GM12878 (cell line): ENCODE data around the gene CDC14B. TPM values are rescaled to one million over a fixed set of nuclear protein-coding genes. Genes with fewer than 3 reads are reported as not detected.
A peak's percentile ranks its signal among the peaks of the same experiment; 100 is the strongest.

ENCODE experiments used
- BCL11A ChIP-seq: IDR thresholded peaks from 2 replicates; pipeline ENCODE4 v1.6.1; 2011; ENCODE audit warnings: low read depth, low read length
- CBFB ChIP-seq: IDR thresholded peaks from 2 replicates; pipeline ENCODE4 v1.6.1; 2016; ENCODE audit warnings: antibody characterized with exemption, low read depth
- HDAC2 ChIP-seq: fragments of 200-600 bp; sonication (generic); IDR thresholded peaks from 2 replicates; pipeline ENCODE4 v1.6.1; 2017
- HSF1 ChIP-seq: fragments of 150-350 bp; IDR thresholded peaks from 2 replicates; pipeline ENCODE4 v1.6.1; 2014; ENCODE audit warnings: mild to moderate bottlenecking, low read depth, low read length
- LARP7 ChIP-seq: fragments of 450-650 bp; IDR thresholded peaks from 2 replicates; pipeline ENCODE4 v1.6.1; 2017; ENCODE audit warnings: mild to moderate bottlenecking
- MTA3 ChIP-seq: IDR thresholded peaks from 2 replicates; pipeline ENCODE4 v1.6.1; 2012; ENCODE audit warnings: low read length, inconsistent platforms, borderline replicate concordance
- MXI1 ChIP-seq: fragments of 150-350 bp; IDR thresholded peaks from 2 replicates; pipeline ENCODE4 v1.6.1; 2011; ENCODE audit warnings: low read depth, mild to moderate bottlenecking, inconsistent platforms, low read length, improper control_type of control experiment
- NRF1 ChIP-seq: conservative IDR thresholded peaks from 2 replicates; pipeline ENCODE4 v1.6.1; 2011; ENCODE audit warnings: mild to moderate bottlenecking, low read depth, low read length, improper control_type of control experiment
- POLR2AphosphoS2 ChIP-seq: IDR thresholded peaks from 2 replicates; pipeline ENCODE4 v1.6.1; 2011; ENCODE audit warnings: low read depth, mild to moderate bottlenecking, low read length, improper control_type of control experiment, moderate library complexity
- POU2F2 ChIP-seq: IDR thresholded peaks from 3 replicates; pipeline ENCODE4 v1.6.1; 2011; ENCODE audit warnings: low read depth, mild to moderate bottlenecking, low read length, borderline replicate concordance
- RBBP5 ChIP-seq: fragments of 200-600 bp; sonication (generic); conservative IDR thresholded peaks from 2 replicates; pipeline ENCODE4 v1.6.1; 2016
- RCOR1 ChIP-seq: conservative IDR thresholded peaks from 2 replicates; pipeline ENCODE4 v1.6.1; 2012; ENCODE audit warnings: low read depth, low read length, improper control_type of control experiment
- RFX5 ChIP-seq: IDR thresholded peaks from 2 replicates; pipeline ENCODE4 v1.6.1; 2011; ENCODE audit warnings: low read depth, low read length, improper control_type of control experiment
- SMARCA5 ChIP-seq: fragments of 450-650 bp; IDR thresholded peaks from 2 replicates; pipeline ENCODE4 v1.6.1; 2017; ENCODE audit warnings: mild to moderate bottlenecking
- SUPT20H ChIP-seq: IDR thresholded peaks from 2 replicates; pipeline ENCODE4 v1.6.1; 2011; ENCODE audit warnings: low read depth, mild to moderate bottlenecking, low read length, moderate library complexity, borderline replicate concordance; ENCODE audit not compliant: control insufficient read depth
- ZNF687 ChIP-seq: fragments of 450-650 bp; IDR thresholded peaks from 2 replicates; pipeline ENCODE4 v1.6.1; 2017; ENCODE audit warnings: mild to moderate bottlenecking, moderate library complexity
- polyA plus RNA-seq, 11 experiments: library from polyadenylated mRNA; depleted of rRNA in 4 of 11; unstranded in 6 of 11; stranded (reverse) in 5 of 11; fragments of >200 nt; fragmentation: Nextera tagmentation in 4 of 11; fragmentation: Illumina TruSeq in 1 of 11; extraction: Ambion mirVana in 4 of 11; extraction: Trizol in 1 of 11; gene quantifications; 1 replicate in 1 of 11; 2 replicates in 10 of 11; pipeline versions ENCODE4 v1.2.1 to v1.2.3, GENCODE V29; 2011 to 2016; ENCODE audit warnings: inconsistent platforms in 2 of 11, missing spikeins in 2 of 11, low read depth in 1 of 11
- total RNA-seq, 4 experiments: library from RNA; depleted of rRNA in 3 of 4; stranded (reverse); fragments of >200 nt in 3 of 4; fragmentation: Illumina TruSeq in 1 of 4; extraction: Trizol in 1 of 4; gene quantifications; 2 replicates each; pipeline versions ENCODE4 v1.2.1 to v1.2.3, GENCODE V29; 2013 to 2021
- TF ChIP-seq, protein P1 (sequence below): fragments of 450-650 bp; formaldehyde crosslinking; IDR thresholded peaks from 2 replicates; pipeline ENCODE4 v1.5.0; 2022; ENCODE audit warnings: mild to moderate bottlenecking, missing genetic modification characterization
- TF ChIP-seq, protein P2 (sequence below): IDR thresholded peaks from 2 replicates; pipeline ENCODE4 v1.6.1; 2012; ENCODE audit warnings: low read depth, low read length, improper control_type of control experiment
- TF ChIP-seq, protein P3 (sequence below): IDR thresholded peaks from 2 replicates; pipeline ENCODE4 v1.6.1; 2011; ENCODE audit warnings: borderline replicate concordance, low read depth, mild to moderate bottlenecking, moderate library complexity, mixed read lengths, low read length; ENCODE audit not compliant: insufficient read depth; ENCODE audit errors: extremely low read length

The CDC14B gene
- total and polyA plus RNA-seq, 10 of the 15 experiments (the other 5 are each of a cell fraction or from before 2014, with no cell fraction given), result 3.7 to 11.7 (median 6.2) TPM

DNA sequence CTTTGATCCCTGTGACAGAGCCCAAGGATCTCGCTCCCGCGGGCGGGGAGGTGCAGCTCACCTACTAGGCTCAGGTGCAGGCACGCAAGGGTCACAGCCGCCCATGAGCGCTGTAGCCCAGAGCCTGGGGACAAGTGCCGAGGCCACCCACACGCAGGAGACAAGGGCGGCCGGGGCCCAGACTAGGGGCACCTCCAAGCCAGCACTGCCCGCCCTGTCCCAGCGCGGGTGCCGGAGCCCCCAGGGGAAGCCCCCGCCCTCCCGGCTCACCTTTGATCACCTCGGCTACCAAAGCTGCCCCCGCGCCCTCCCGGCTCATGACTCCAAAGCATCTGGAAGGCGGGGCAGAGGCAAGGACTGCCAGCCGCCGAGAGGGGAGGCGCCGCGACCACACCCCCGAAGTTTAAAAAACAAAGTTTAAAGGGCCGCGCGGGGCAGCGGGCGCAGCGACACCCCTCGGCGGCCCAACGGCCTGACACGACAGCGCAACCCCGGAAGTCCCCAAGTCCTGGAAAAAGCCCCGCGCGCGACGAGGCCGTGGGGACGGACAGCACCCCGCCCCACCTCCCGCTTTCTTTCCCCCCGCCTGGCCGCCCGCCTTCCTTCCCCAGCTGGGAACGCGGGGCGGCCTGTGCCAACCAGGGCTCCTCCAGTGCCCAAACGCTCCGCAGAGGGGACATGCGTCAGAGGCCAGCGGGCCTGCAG, 53.0 kb downstream of the CDC14B start (continued):
- TF ChIP-seq, protein P1, sequence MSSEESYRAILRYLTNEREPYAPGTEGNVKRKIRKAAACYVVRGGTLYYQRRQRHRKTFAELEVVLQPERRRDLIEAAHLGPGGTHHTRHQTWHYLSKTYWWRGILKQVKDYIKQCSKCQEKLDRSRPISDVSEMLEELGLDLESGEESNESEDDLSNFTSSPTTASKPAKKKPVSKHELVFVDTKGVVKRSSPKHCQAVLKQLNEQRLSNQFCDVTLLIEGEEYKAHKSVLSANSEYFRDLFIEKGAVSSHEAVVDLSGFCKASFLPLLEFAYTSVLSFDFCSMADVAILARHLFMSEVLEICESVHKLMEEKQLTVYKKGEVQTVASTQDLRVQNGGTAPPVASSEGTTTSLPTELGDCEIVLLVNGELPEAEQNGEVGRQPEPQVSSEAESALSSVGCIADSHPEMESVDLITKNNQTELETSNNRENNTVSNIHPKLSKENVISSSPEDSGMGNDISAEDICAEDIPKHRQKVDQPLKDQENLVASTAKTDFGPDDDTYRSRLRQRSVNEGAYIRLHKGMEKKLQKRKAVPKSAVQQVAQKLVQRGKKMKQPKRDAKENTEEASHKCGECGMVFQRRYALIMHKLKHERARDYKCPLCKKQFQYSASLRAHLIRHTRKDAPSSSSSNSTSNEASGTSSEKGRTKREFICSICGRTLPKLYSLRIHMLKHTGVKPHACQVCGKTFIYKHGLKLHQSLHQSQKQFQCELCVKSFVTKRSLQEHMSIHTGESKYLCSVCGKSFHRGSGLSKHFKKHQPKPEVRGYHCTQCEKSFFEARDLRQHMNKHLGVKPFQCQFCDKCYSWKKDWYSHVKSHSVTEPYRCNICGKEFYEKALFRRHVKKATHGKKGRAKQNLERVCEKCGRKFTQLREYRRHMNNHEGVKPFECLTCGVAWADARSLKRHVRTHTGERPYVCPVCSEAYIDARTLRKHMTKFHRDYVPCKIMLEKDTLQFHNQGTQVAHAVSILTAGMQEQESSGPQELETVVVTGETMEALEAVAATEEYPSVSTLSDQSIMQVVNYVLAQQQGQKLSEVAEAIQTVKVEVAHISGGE (CRISPR knock-in tag), result no peak
- TF ChIP-seq BCL11A (no peak), SUPT20H (no peak), POLR2AphosphoS2 (no peak), MTA3 (no peak), ZNF687 (peak; percentile 61; the same call in 1 of the 2 replicates), RCOR1 (no peak), HSF1 (no peak), MXI1 (peak; percentile 67; the same call in 1 of the 2 replicates), SMARCA5 (0 out of 2 replicates have a peak, but pooled peaks have one; percentile 38), RBBP5 (no peak), RFX5 (no peak), HDAC2 (no peak), POU2F2 (0 out of 3 replicates have a peak, but pooled peaks have one; percentile 29), NRF1 (no peak), LARP7 (0 out of 2 replicates have a peak, but pooled peaks have one; percentile 7), CBFB (no peak)
- TF ChIP-seq, protein P2, sequence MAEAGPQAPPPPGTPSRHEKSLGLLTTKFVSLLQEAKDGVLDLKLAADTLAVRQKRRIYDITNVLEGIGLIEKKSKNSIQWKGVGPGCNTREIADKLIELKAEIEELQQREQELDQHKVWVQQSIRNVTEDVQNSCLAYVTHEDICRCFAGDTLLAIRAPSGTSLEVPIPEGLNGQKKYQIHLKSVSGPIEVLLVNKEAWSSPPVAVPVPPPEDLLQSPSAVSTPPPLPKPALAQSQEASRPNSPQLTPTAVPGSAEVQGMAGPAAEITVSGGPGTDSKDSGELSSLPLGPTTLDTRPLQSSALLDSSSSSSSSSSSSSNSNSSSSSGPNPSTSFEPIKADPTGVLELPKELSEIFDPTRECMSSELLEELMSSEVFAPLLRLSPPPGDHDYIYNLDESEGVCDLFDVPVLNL, result peak; percentile 61; the same call in 1 of the 2 replicates
- TF ChIP-seq, protein P3, sequence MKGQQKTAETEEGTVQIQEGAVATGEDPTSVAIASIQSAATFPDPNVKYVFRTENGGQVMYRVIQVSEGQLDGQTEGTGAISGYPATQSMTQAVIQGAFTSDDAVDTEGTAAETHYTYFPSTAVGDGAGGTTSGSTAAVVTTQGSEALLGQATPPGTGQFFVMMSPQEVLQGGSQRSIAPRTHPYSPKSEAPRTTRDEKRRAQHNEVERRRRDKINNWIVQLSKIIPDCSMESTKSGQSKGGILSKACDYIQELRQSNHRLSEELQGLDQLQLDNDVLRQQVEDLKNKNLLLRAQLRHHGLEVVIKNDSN, result no peak
